ENCODE results near the gene OPN4.

DNA sequence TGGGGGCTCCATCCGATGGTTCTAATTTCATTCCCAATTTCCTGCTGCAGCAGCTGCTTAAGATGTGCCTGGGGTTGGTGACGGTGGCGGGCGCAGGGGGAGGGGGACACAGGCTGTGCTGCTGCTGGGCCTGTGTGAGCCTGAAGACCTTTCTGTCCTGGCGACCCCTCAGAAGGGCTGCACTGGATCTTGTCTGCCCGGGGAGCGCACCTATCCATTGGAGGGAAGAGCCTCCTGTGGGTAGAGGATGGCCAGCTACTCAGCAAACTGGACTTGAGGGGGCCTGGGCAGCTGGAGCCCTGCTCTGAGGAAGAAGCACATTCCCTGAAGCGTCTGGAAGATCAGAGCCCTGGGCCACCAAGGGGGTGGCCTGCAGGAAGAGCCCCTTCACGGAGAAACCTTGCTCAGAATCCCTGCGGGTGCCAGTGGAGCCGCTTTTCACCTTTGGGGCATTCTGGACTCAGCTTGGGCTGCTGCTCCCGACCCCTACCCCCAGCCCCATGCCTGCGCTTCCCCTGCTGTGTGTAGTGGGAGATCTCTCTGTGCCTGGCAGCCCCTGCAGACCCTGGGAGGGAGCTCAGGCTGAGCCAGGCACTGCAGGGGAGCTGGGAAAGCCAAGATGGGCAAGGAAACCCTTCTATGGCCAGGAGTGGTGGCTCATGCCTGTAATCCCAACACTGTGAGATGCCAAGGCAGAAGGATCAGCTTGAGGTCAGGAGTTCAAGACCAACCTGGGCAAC is 31.7 kb downstream of the OPN4 start:
- TF ChIP-seq CTCF (IDR thresholded peaks at IDR 0.05; ENCODE audit: insufficient read depth, low read depth, low read length) = no peak
- no peak for TF ChIP-seq EZH2 (IDR thresholded peaks at IDR 0.05; ENCODE audit: insufficient read depth, low read length)

Data from astrocyte (in vitro differentiated cells and primary cell).